Vagina (tissue), 2 donors: Measurements from ENCODE around the gene CFAP74.

Source experiments
- CTCF ChIP-seq, 3 experiments: fragments of 450-650 bp in 2 of 3; fragments of 200-600 bp in 1 of 3; sonication (generic) in 1 of 3; IDR thresholded peaks; one replicate each; pipeline ENCODE4 v1.5.1; 2017 to 2019; ENCODE audit warnings: antibody characterized with exemption in 3 of 3, mild to moderate bottlenecking in 2 of 3, moderate library complexity in 2 of 3
- POLR2A ChIP-seq, 2 donors: fragments of 450-650 bp; IDR thresholded peaks; one replicate each; pipeline ENCODE4 v1.6.1; 2017; ENCODE audit warnings: antibody characterized with exemption in 2 of 2, mild to moderate bottlenecking in 2 of 2, moderate library complexity in 2 of 2
- POLR2AphosphoS5 ChIP-seq, 2 donors: sonication (generic); formaldehyde crosslinking; IDR thresholded peaks; one replicate each; pipeline ENCODE4 v1.9.0; 2017; ENCODE audit warnings: antibody characterized with exemption in 2 of 2, mild to moderate bottlenecking in 2 of 2, low read depth in 1 of 2; ENCODE audit not compliant: insufficient read depth in 1 of 2

DNA sequence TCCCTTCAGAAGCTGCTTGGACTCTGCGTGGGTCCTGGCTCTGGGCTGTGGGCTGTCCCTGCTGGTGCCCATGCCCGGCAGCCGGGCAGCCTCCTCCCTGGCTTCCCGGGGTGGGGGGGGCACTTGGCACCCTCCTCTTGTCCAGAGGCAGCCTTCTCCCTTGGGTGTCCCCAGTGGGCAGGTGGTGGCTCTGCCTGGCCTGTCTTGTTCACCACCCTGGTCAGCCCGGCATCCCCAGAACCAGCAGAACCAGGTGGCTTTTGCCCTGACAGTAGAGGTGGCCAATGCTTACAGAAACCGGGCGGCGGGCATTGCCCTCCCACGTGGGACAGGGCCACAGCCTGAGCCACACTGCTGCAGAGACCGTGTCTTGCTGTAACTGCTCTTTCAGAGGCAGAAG is 38.0 kb downstream of the CFAP74 start:
- TF ChIP-seq CTCF (IDR thresholded peaks at IDR 0.05) (no peak), POLR2AphosphoS5 (IDR thresholded peaks at IDR 0.05; ENCODE audit: insufficient read depth in 1 of 2, low read depth in 1 of 2) (no peak), POLR2A (IDR thresholded peaks at IDR 0.05) (no peak)
